DOHH2 (cell line): ENCODE results near the gene DCHS2.
A peak's percentile ranks its signal among the peaks of the same experiment; 100 is the strongest.

Experiments used
- H3F3A ChIP-seq: fragments of 200-600 bp; sonication (generic), shearing (Covaris generic); 2 replicates; pipeline ENCODE4 v1.6.0; 2016; ENCODE audit warnings: antibody characterized with exemption, mild to moderate bottlenecking; ENCODE audit not compliant: control insufficient read depth, insufficient read depth
- H3K27ac ChIP-seq: fragments of 200-600 bp; sonication (generic); 2 replicates; pipeline ENCODE4 v1.5.1; 2014; ENCODE audit warnings: low read depth, mild to moderate bottlenecking, low read length, moderate library complexity
- H3K27me3 ChIP-seq: fragments of 200-600 bp; sonication (generic); 2 replicates; pipeline ENCODE4 v1.6.1; 2014; ENCODE audit warnings: mild to moderate bottlenecking, low read length, mixed read lengths; ENCODE audit not compliant: control insufficient read depth
- H3K36me3 ChIP-seq: fragments of 200-600 bp; sonication (generic); 2 replicates; pipeline ENCODE4 v1.6.1; 2014; ENCODE audit warnings: mild to moderate bottlenecking, low read length, moderate library complexity, mixed read lengths; ENCODE audit not compliant: control insufficient read depth
- H3K4me1 ChIP-seq: fragments of 200-600 bp; sonication (generic); 2 replicates; pipeline ENCODE4 v1.6.1; 2014; ENCODE audit warnings: mild to moderate bottlenecking, low read length, mixed read lengths; ENCODE audit not compliant: control insufficient read depth
- H3K4me2 ChIP-seq: fragments of 200-600 bp; sonication (generic); 2 replicates; pipeline ENCODE4 v1.6.0; 2014; ENCODE audit warnings: mild to moderate bottlenecking, low read length, moderate library complexity
- H3K4me3 ChIP-seq: fragments of 200-600 bp; sonication (generic); 2 replicates; pipeline ENCODE4 v1.5.1; 2014; ENCODE audit warnings: mild to moderate bottlenecking, low read length, mixed read lengths
- H3K79me2 ChIP-seq: fragments of 200-600 bp; sonication (generic); 2 replicates; pipeline ENCODE4 v1.6.1; 2014; ENCODE audit warnings: mild to moderate bottlenecking, low read length, mixed read lengths; ENCODE audit not compliant: control insufficient read depth
- H3K9me2 ChIP-seq: fragments of 200-600 bp; sonication (generic); replicated peaks from 2 replicates; pipeline ENCODE4 v1.6.1; 2014; ENCODE audit warnings: mild to moderate bottlenecking, low read length, mixed read lengths; ENCODE audit not compliant: control insufficient read depth
- H3K9me3 ChIP-seq: fragments of 200-600 bp; sonication (generic); 2 replicates; pipeline ENCODE4 v1.6.1; 2014; ENCODE audit warnings: antibody characterized with exemption, low read length, mixed read lengths; ENCODE audit not compliant: control insufficient read depth, insufficient read depth
- H4K20me1 ChIP-seq: fragments of 200-600 bp; sonication (generic); 2 replicates; pipeline ENCODE4 v1.6.0; 2014; ENCODE audit warnings: low read depth, mild to moderate bottlenecking, antibody characterized with exemption, low read length, moderate library complexity; ENCODE audit not compliant: control insufficient read depth, insufficient read depth
- EZH2phosphoT487 ChIP-seq: fragments of 200-600 bp; sonication (generic); IDR thresholded peaks from 2 replicates; pipeline ENCODE4 v1.6.1; 2017; ENCODE audit warnings: borderline replicate concordance, mild to moderate bottlenecking, antibody characterized with exemption, low read length, moderate library complexity, mixed read lengths
- TF ChIP-seq, protein P1 (sequence below): fragments of 200-600 bp; sonication (generic); IDR thresholded peaks from one replicate; pipeline ENCODE4 v1.5.1; 2014; ENCODE audit warnings: antibody characterized with exemption, mild to moderate bottlenecking, low read depth, low read length; ENCODE audit not compliant: poor library complexity, severe bottlenecking

Gene DCHS2

DNA sequence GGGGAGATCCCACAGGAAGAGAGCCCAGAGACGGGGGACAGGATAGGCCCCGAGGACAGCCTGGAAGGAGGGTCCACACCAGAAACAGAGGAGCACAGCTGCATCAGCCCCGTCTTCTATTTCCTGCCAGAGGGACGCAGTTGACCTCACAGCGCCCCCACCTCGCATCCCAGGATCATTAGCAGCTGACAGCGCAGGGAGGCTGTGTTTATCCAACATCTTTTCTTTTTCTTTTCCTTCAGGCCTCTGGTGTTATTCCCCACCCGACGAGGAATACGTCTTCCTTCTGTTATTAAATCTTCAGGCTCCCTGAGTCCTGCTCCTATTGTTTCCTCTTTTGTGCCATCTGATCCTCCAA lies 75.4 kb downstream of the DCHS2 start:
- TF ChIP-seq, protein P1, sequence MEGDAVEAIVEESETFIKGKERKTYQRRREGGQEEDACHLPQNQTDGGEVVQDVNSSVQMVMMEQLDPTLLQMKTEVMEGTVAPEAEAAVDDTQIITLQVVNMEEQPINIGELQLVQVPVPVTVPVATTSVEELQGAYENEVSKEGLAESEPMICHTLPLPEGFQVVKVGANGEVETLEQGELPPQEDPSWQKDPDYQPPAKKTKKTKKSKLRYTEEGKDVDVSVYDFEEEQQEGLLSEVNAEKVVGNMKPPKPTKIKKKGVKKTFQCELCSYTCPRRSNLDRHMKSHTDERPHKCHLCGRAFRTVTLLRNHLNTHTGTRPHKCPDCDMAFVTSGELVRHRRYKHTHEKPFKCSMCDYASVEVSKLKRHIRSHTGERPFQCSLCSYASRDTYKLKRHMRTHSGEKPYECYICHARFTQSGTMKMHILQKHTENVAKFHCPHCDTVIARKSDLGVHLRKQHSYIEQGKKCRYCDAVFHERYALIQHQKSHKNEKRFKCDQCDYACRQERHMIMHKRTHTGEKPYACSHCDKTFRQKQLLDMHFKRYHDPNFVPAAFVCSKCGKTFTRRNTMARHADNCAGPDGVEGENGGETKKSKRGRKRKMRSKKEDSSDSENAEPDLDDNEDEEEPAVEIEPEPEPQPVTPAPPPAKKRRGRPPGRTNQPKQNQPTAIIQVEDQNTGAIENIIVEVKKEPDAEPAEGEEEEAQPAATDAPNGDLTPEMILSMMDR, result peak; percentile 17
- no peak for TF ChIP-seq EZH2phosphoT487
- Histone ChIP-seq H3K36me3 (no peaks in the 10 kb centered on the region), H3K4me3 (peak overlapping the region; percentile 44), H3K4me2 (peak overlapping the region; percentile 41), H3K4me1 (peaks cover 6% of the 10 kb centered on the region; the same call in 1 of the 2 replicates), H3F3A (no peaks in the 10 kb centered on the region), H4K20me1 (no peaks in the 10 kb centered on the region), H3K9me3 (no peaks in the 10 kb centered on the region), H3K9me2 (no peaks in the 10 kb centered on the region), H3K79me2 (no peaks in the 10 kb centered on the region), H3K27me3 (peaks cover 15% of the 10 kb centered on the region; the same call in 1 of the 2 replicates), H3K27ac (no peak overlapping the region)

DNA sequence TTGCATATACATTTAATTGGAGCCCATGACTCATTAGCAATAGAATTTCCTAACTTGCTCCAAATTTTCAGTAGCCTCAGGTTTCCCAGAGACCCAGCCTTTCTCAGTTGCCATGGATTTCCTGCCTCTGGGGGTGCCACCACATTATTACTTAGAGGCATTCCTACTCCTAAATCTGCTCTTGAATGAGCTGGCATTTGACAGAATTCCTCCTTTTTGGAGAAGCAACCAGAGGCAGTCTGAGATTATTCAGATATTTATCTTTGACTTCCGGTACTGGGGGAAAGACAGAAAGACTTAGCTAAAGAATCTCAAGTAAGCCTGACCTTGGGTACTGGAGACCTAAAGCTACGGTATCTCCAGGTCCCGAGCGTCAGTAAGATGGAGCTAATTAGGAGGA lies 76.3 kb downstream of the DCHS2 start:
- Histone ChIP-seq H4K20me1 (no peaks in the 10 kb centered on the region), H3K27me3 (peaks cover 15% of the 10 kb centered on the region; the same call in 1 of the 2 replicates), H3K9me2 (no peaks in the 10 kb centered on the region), H3K4me1 (peaks cover 6% of the 10 kb centered on the region; the same call in 1 of the 2 replicates), H3K79me2 (no peaks in the 10 kb centered on the region), H3K9me3 (no peaks in the 10 kb centered on the region), H3F3A (no peaks in the 10 kb centered on the region), H3K27ac (no peak overlapping the region), H3K4me2 (no peak overlapping the region), H3K36me3 (no peaks in the 10 kb centered on the region), H3K4me3 (no peak overlapping the region)
- no peak for TF ChIP-seq EZH2phosphoT487
- TF ChIP-seq, protein P1, result no peak

DNA sequence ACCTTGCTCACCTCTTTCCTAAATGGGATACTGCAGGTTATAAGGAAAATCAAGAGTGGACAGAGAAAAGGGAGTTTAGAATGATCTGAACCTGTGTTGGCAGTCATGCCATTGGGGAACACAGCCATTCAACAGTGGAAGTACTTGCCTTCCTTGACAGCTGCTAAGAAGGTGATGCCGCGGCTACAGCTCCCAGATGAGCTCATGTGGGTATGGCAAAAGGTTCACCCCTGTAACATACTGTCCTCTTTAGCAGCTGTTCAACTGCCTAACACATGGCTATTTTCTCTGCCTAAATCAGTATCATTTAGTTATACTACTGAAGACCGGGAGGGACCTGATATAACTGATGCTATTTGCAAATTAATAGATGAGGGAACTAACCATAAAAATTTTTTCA lies 76.8 kb downstream of the DCHS2 start:
- Histone ChIP-seq H3K36me3 (no peaks in the 10 kb centered on the region), H4K20me1 (no peaks in the 10 kb centered on the region), H3K27me3 (peaks cover 15% of the 10 kb centered on the region; the same call in 1 of the 2 replicates), H3K4me2 (no peak overlapping the region), H3K27ac (no peak overlapping the region), H3K4me3 (no peak overlapping the region), H3K9me2 (no peaks in the 10 kb centered on the region), H3K4me1 (peaks cover 6% of the 10 kb centered on the region; the same call in 1 of the 2 replicates), H3K9me3 (no peaks in the 10 kb centered on the region), H3K79me2 (no peaks in the 10 kb centered on the region), H3F3A (no peaks in the 10 kb centered on the region)
- TF ChIP-seq, protein P1, result no peak
- TF ChIP-seq EZH2phosphoT487, result no peak
